H9 (cell line): ENCODE measurements around the gene NTRK2. TPM values are rescaled to one million over a fixed set of nuclear protein-coding genes. Genes with fewer than 3 reads are reported as not detected.

Experiments
- DNase-seq: peaks from one replicate; pipeline ENCODE4 v3.0.0-alpha.2; 2017
- H2AFZ ChIP-seq: one replicate; pipeline ENCODE4 v1.6.1; 2013; ENCODE audit warnings: mild to moderate bottlenecking, low read length, control low read depth, moderate library complexity
- H2AK5ac ChIP-seq: 2 replicates; pipeline ENCODE4 v1.6.1; 2013; ENCODE audit warnings: low read length, control low read depth, mixed read lengths; ENCODE audit not compliant: insufficient read length
- H2BK120ac ChIP-seq: one replicate; pipeline ENCODE4 v1.6.1; 2013; ENCODE audit warnings: low read depth, mild to moderate bottlenecking, low read length, control low read depth, inconsistent platforms; ENCODE audit not compliant: poor library complexity, severe bottlenecking
- H2BK12ac ChIP-seq: 2 replicates; pipeline ENCODE4 v1.6.1; 2013; ENCODE audit warnings: low read length, control low read depth, mixed read lengths, low read depth; ENCODE audit not compliant: insufficient read length
- H2BK15ac ChIP-seq: 2 replicates; pipeline ENCODE4 v1.6.1; 2013; ENCODE audit warnings: low read depth, low read length, control low read depth
- H2BK20ac ChIP-seq: one replicate; pipeline ENCODE4 v1.6.1; 2013; ENCODE audit warnings: low read depth, mild to moderate bottlenecking, low read length, control low read depth, inconsistent platforms; ENCODE audit not compliant: poor library complexity, severe bottlenecking
- H2BK5ac ChIP-seq: 2 replicates; pipeline ENCODE4 v1.6.1; 2013; ENCODE audit warnings: low read length, control low read depth, mixed read lengths; ENCODE audit not compliant: insufficient read length
- H3K14ac ChIP-seq: 2 replicates; pipeline ENCODE4 v1.6.1; 2013; ENCODE audit warnings: low read length, control low read depth; ENCODE audit not compliant: insufficient read depth
- H3K18ac ChIP-seq: 2 replicates; pipeline ENCODE4 v1.6.1; 2013; ENCODE audit warnings: low read depth, mild to moderate bottlenecking, mixed read lengths, low read length, control low read depth; ENCODE audit not compliant: insufficient read length
- H3K23ac ChIP-seq: 2 replicates; pipeline ENCODE4 v1.6.1; 2013; ENCODE audit warnings: low read length, control low read depth, mixed read lengths, low read depth; ENCODE audit not compliant: insufficient read length
- H3K23me2 ChIP-seq: 2 replicates; pipeline ENCODE4 v1.6.1; 2013; ENCODE audit warnings: low read depth, mild to moderate bottlenecking, mixed read lengths, low read length, control low read depth; ENCODE audit not compliant: insufficient read length, poor library complexity, severe bottlenecking
- H3K27ac ChIP-seq: 2 replicates; pipeline ENCODE4 v1.5.1; 2013; ENCODE audit warnings: low read length, control low read depth, mixed read lengths, low read depth; ENCODE audit not compliant: insufficient read length
- H3K27me3 ChIP-seq: 2 replicates; pipeline ENCODE4 v1.6.1; 2013; ENCODE audit warnings: low read length, control low read depth, inconsistent platforms; ENCODE audit not compliant: insufficient read depth
- H3K4ac ChIP-seq: 2 replicates; pipeline ENCODE4 v1.6.1; 2013; ENCODE audit warnings: low read depth, mild to moderate bottlenecking, control low read depth, inconsistent platforms, low read length, moderate library complexity
- H3K4me1 ChIP-seq: 2 replicates; pipeline ENCODE4 v1.6.1; 2013; ENCODE audit warnings: low read length, control low read depth, inconsistent platforms; ENCODE audit not compliant: insufficient read depth
- H3K4me2 ChIP-seq: 2 replicates; pipeline ENCODE4 v1.6.1; 2013; ENCODE audit warnings: low read length, control low read depth, mixed read lengths; ENCODE audit not compliant: insufficient read length, insufficient read depth
- H3K56ac ChIP-seq: 2 replicates; pipeline ENCODE4 v1.6.1; 2013; ENCODE audit warnings: low read depth, mild to moderate bottlenecking, mixed read lengths, low read length, control low read depth; ENCODE audit not compliant: insufficient read length
- H3K79me1 ChIP-seq: 2 replicates; pipeline ENCODE4 v1.6.1; 2013; ENCODE audit warnings: low read depth, mild to moderate bottlenecking, moderate library complexity, low read length, control low read depth, inconsistent platforms; ENCODE audit not compliant: insufficient read depth, poor library complexity, severe bottlenecking
- H3K79me2 ChIP-seq: 2 replicates; pipeline ENCODE4 v1.6.1; 2013; ENCODE audit warnings: low read length, control low read depth, inconsistent platforms; ENCODE audit not compliant: insufficient read depth
- H3K9ac ChIP-seq: 2 replicates; pipeline ENCODE4 v1.6.1; 2013; ENCODE audit warnings: low read length, control low read depth, mixed read lengths; ENCODE audit not compliant: insufficient read length; ENCODE audit errors: extremely low read depth
- H3K9me3 ChIP-seq: one replicate; pipeline ENCODE4 v1.6.1; 2013; ENCODE audit warnings: low read depth, low read length, inconsistent platforms; ENCODE audit not compliant: control insufficient read depth
- H3T11ph ChIP-seq: one replicate; pipeline ENCODE4 v1.6.1; 2013; ENCODE audit warnings: mild to moderate bottlenecking, low read length, control low read depth, inconsistent platforms
- H4K20me1 ChIP-seq: one replicate; pipeline ENCODE4 v1.6.1; 2013; ENCODE audit not compliant: control insufficient read depth, insufficient read length, insufficient read depth
- H4K5ac ChIP-seq: 2 replicates; pipeline ENCODE4 v1.6.1; 2013; ENCODE audit warnings: low read depth, mild to moderate bottlenecking, mixed read lengths, low read length, control low read depth; ENCODE audit not compliant: insufficient read length
- H4K8ac ChIP-seq: replicated peaks from 2 replicates; pipeline ENCODE4 v1.6.1; 2013; ENCODE audit warnings: low read length, control low read depth, mixed read lengths, low read depth; ENCODE audit not compliant: insufficient read length
- H4K91ac ChIP-seq: 2 replicates; pipeline ENCODE4 v1.6.1; 2013; ENCODE audit warnings: low read depth, mild to moderate bottlenecking, moderate library complexity, mixed read lengths, low read length, control low read depth; ENCODE audit not compliant: insufficient read length
- H3K27ac Mint-ChIP-seq, 3 experiments: 2 replicates in 2 of 3; 3 replicates in 1 of 3; pipeline ENCODE4 v1.8.0; 2020 to 2021; ENCODE audit warnings: mixed read lengths in 3 of 3, mild to moderate bottlenecking in 1 of 3, moderate library complexity in 1 of 3
- H3K27me3 Mint-ChIP-seq: 2 replicates; pipeline ENCODE4 v1.8.0; 2021; ENCODE audit warnings: low read depth, mild to moderate bottlenecking, moderate library complexity, mixed read lengths
- H3K36me3 Mint-ChIP-seq, 3 experiments: 2 replicates in 2 of 3; 3 replicates in 1 of 3; pipeline ENCODE4 v1.8.0; 2020 to 2021; ENCODE audit warnings: low read depth in 3 of 3, mixed read lengths in 3 of 3; ENCODE audit not compliant: insufficient read depth in 1 of 3
- H3K4me1 Mint-ChIP-seq, 2 experiments: 2 replicates each; pipeline ENCODE4 v1.8.0; 2020; ENCODE audit warnings: mixed read lengths in 2 of 2
- H3K4me3 Mint-ChIP-seq, 2 experiments: 2 replicates in 1 of 2; 3 replicates in 1 of 2; pipeline ENCODE4 v1.8.0; 2020 to 2021; ENCODE audit warnings: mild to moderate bottlenecking in 2 of 2, mixed read lengths in 2 of 2, moderate library complexity in 1 of 2
- H3K9me3 Mint-ChIP-seq, 2 experiments: 2 replicates in 1 of 2; 3 replicates in 1 of 2; pipeline ENCODE4 v1.8.0; 2020; ENCODE audit warnings: mild to moderate bottlenecking in 2 of 2, mixed read lengths in 2 of 2, moderate library complexity in 1 of 2
- WGBS: extraction: QIAGEN DNeasy Blood & Tissue Kit; methylation state at CpG from one replicate; pipeline ENCODE4 v1.1.7; 2013; ENCODE audit warnings: missing lambda C conversion rate, low lambda C conversion rate, mixed read lengths; ENCODE audit not compliant: insufficient read length; ENCODE audit errors: extremely low coverage; 5-methylcytosine and 5-hydroxymethylcytosine counted together
- total RNA-seq: library from RNA; stranded (reverse); gene quantifications from 2 replicates; pipeline ENCODE4 v1.2.1, GENCODE V29; 2021
- TF ChIP-seq, protein P1 (sequence below): fragments of 200-600 bp; sonication (generic); conservative IDR thresholded peaks from 3 replicates; pipeline ENCODE4 v1.8.0; 2021; ENCODE audit warnings: antibody characterized with exemption, mild to moderate bottlenecking

Gene NTRK2
- total RNA-seq, 1 experiment from 2014 or later: 0.02 TPM

DNA sequence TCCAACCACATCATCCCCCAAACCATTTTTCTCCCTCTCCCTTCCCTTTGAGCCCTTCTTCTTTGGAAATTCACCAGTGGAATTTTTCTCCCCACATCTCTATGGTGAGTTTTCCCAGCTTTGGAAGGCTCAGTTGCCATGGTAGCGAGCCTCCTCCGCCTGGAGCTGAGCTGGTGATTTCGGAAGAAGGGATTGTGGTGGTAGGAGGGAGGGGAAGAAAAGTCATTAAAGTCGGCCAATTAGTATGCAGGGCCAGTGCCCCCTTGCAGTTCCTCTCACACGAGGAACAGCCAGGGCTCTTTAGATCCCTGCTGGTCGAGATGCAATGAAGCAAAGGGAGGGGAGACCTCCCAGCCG is 322.0 kb downstream of the NTRK2 start:
- WGBS: no CpG with 5 or more reads among the region's 7 CpGs
- Mint-ChIP-seq H3K4me3 (no peak overlapping the region), H3K27me3 (peaks cover 2% of the 10 kb centered on the region; the same call in 1 of the 2 replicates), H3K36me3 (no peaks in the 10 kb centered on the region), H3K4me1 (peaks cover 0 to 4% of the 10 kb centered on the region in 2 experiments; a peak in 2 of 4 replicates), H3K9me3 (no peaks in the 10 kb centered on the region; a peak in 1 of 5 replicates), H3K27ac (no peak overlapping the region)
- H3K4me1 ChIP-seq: no peaks in the 10 kb centered on the region
- TF ChIP-seq, protein P1, sequence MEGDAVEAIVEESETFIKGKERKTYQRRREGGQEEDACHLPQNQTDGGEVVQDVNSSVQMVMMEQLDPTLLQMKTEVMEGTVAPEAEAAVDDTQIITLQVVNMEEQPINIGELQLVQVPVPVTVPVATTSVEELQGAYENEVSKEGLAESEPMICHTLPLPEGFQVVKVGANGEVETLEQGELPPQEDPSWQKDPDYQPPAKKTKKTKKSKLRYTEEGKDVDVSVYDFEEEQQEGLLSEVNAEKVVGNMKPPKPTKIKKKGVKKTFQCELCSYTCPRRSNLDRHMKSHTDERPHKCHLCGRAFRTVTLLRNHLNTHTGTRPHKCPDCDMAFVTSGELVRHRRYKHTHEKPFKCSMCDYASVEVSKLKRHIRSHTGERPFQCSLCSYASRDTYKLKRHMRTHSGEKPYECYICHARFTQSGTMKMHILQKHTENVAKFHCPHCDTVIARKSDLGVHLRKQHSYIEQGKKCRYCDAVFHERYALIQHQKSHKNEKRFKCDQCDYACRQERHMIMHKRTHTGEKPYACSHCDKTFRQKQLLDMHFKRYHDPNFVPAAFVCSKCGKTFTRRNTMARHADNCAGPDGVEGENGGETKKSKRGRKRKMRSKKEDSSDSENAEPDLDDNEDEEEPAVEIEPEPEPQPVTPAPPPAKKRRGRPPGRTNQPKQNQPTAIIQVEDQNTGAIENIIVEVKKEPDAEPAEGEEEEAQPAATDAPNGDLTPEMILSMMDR: no peak
- H3K56ac ChIP-seq: no peak overlapping the region
- H3T11ph ChIP-seq: no peak overlapping the region
- H3K4ac ChIP-seq: no peak overlapping the region
- no peak overlapping the region for H2AK5ac ChIP-seq
- no peak overlapping the region for H4K91ac ChIP-seq
- no peak overlapping the region for H2BK15ac ChIP-seq
- H2AFZ ChIP-seq: no peak overlapping the region
- DNase-seq: no peak
- no peak overlapping the region for H4K5ac ChIP-seq
- H3K18ac ChIP-seq: no peak overlapping the region
- H3K23ac ChIP-seq: no peak overlapping the region
- H2BK120ac ChIP-seq: no peak overlapping the region
- H2BK20ac ChIP-seq: no peak overlapping the region
- no peaks in the 10 kb centered on the region for H3K79me1 ChIP-seq
- no peak overlapping the region for H3K27ac ChIP-seq
- no peak overlapping the region for H3K14ac ChIP-seq
- H3K9me3 ChIP-seq: no peaks in the 10 kb centered on the region
- no peak overlapping the region for H4K8ac ChIP-seq
- no peaks in the 10 kb centered on the region for H3K23me2 ChIP-seq
- H3K4me2 ChIP-seq: no peak overlapping the region
- H3K9ac ChIP-seq: no peak overlapping the region
- no peaks in the 10 kb centered on the region for H4K20me1 ChIP-seq
- H3K27me3 ChIP-seq: no peaks in the 10 kb centered on the region
- no peak overlapping the region for H2BK5ac ChIP-seq
- no peaks in the 10 kb centered on the region for H3K79me2 ChIP-seq
- H2BK12ac ChIP-seq: no peak overlapping the region
